NOMO-1 treated with dmso at 0.1 percent for 144 hours (cell line): Measurements from ENCODE around the gene PANK3.
"Not testable (repeated sequence)": the region's sequence is repeated elsewhere in the genome, so short reads cannot be mapped to it uniquely, and the experiment has no call there.

Source experiments
- DNase-seq: peaks from one replicate; lab custom pipeline; 2025; ENCODE audit not compliant: unreplicated experiment; lab: John Stamatoyannopoulos, UW

The PANK3 gene

DNA sequence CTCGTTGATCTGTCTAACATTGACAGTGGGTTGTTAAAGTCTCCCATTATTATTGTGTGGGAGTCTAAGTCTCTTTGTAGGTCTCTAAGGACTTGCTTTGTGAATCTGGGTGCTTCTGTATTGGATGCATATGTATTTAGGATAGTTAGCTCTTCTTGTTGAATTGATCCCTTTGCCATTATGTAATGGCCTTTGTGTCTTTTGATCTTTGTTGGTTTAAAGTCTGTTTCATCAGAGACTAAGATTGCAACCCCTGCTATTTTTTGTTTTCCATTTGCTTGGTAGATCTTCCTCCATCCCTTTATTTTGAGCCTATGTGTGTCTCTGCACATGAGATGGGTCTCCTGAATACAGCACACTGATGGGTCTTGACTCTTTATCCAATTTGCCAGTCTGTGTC lies 17.0 kb upstream of the PANK3 start:
- DNase-seq, result not testable (repeated sequence)

DNA sequence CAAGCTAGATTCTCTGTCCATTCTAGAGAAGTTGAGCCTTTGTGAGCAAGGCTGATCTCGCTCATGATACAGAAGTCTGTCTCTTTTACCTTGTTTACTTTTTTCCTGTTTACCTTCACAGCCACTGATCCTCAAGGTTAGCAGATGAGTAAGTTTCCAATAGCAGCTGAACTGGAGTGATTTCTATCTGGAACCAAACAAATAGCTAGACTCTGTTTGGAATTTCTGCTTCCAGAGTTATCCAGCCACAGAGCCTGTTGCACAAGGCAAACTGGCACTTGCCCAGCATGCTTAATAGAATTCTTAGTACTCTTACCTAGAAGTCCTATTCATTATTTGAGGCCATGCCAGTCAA lies 12.8 kb upstream of the PANK3 start:
- DNase-seq, result no peak

DNA sequence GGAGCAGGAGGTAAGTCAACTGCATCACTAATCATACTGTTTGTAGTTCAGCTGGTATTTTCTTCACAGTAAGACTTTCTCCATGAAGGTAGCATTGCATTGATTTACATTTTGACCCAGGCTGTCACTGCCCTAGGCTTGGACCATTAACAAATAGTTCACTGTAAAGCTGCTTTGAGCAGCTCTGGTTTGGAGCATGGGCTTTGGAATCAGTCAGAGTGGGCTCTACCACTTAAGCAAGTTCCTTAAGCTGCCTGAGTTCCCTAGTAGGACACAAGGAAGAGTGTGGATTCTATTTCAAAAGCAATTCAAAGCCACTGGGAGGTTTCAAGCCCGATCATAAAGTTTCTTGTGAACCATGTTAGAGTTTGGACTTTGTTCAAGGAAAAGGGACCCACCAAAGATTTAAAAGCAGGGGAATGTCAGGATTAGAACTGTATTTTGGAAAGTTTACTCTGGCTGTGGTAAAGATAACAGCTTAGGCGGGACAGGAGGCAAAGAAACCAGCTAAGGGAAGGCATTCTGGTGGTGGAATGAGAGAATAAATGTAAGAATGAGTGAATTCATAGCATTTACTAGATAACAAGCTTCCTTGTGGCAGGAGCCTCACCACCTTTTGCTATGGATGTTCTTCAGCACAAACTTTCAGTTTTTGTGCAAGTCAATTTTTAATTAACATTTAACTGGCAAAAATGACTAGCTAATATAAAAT lies 12.3 kb upstream of the PANK3 start:
- DNase-seq, result no peak

DNA sequence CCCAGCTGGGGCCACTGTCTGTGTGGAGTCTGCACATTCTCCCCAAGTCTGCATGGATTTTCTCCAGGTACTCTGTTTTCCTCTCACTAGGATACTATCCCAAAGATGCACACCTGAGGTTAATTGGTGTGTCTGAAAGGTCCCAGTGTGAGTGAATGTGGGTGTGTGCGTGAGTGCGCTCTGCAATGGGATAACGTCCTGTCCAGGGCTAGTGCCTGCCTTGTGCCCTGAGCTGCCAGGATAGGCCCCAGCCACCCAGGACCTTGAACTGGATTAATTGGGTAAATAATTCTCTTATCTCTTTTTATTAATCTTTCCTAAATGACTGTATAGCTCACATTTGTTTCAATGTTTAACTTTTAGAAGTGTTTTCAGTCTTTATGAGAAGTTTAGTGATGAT lies 11.5 kb upstream of the PANK3 start:
- no peak for DNase-seq

DNA sequence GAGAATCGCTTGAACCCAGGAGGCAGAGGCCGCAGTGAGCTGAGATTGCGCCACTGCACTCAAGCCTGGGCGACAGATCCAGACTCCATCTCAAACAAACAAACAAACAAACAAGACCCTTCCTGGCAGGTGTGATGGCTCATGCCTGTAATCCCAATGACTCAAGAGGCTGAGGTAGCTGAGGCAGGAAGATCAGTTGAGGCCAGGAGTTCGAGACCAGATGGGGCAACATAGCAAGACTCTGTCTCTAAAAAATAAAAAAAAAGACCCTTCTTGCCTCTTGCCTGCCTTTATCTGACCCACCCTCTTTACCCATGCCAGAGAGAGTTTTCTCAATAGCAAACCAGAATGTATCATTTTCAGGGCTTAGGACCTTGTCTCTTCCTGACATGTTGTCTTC lies 8.8 kb upstream of the PANK3 start:
- no peak for DNase-seq

DNA sequence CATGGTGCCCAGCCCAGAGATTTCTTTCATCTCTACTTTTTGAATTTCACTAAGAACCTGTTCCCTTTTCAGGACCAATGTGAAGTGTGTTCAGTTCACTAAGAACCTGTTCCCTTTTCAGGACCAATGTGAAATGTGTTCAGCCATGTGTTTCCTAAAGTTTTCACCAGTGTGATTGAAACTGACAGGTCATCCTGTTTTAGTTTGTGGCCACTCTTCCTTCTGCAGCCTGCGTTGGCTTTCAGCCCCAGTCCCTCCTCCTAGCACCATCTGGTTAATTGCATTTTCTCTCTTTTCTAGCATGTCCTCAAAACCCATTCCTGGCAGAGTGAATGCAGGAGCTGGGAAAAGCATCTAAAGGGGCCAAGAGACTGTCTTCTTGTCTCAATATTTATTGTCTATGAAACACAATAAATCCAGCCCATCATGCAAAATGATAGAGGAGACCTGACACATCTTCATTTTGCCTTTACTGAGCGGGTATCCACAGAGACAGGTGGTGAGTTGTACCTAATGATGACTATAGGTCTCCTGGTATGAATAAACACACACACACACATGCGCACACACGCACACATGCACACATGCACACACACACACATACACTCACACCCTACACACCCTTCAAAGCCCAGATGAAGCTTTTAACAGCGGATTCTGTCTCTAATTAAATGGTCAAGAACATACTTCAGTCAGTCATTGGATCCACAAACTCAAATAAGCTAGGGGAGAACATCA lies 6.1 kb upstream of the PANK3 start:
- no peak for DNase-seq

DNA sequence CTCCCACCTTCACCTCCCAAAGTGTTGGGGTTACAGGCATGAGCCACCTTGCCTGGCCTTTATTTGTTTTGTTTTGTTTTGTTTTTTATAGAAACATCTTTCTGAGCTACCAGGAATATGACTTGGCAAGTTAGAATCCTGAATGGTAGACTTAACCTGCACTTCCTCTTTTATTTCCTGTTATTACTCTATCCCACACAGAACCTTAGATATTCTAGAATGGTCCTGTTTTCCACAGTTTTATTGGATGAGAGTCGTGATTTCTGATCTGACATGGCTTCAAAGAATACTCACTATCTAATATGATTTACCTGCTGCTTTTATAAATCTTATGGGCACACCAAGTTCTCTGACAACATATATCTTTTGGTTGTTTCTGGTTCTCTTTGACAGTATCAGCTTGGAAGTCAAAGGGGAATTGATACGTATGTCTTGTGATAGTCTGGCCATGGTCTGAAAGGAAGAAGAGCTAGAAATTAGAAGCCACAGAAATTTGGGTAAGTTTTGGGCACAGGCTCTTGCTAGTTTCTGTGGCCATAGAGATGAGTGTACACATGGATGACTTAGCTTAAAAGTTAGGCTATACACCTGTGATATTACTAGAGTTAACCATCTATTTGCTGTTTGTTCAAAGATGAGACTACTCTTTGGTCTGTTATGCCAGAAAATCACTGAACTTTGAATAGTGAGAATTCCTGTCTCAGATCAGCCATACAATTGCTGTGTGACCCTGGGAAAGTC lies 4.7 kb upstream of the PANK3 start:
- no peak for DNase-seq

DNA sequence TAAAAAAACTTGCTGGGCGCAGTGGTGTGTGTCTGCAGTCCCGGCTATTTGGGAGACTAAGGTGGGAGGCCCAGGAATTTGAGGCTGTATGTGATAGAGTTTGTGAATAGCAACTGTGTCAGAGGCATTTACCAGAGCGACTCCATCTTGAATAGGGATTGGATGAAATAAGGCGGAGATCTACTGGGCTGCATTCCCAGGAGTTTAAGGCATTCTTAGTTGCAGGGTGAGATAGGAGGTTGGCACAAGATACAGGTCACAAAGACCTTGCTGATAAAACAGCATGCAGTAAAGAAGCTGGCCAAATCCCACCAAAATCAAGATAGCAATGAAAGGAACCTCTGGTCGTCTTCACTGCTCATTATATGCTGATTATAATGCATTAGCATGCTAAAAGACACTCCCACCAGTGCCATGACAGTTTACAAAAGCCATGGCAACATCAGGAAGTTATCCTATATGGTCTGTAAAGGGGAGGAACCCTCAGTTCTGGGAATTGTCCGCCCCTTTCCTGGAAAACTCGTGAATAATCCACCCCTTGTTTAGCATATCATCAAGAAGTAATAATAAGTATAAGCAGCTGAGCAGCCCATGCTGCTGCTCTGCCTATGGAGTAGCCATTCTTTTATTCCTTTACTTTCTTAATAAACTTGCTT lies 1.8 kb upstream of the PANK3 start:
- DNase-seq, result not testable (repeated sequence)

DNA sequence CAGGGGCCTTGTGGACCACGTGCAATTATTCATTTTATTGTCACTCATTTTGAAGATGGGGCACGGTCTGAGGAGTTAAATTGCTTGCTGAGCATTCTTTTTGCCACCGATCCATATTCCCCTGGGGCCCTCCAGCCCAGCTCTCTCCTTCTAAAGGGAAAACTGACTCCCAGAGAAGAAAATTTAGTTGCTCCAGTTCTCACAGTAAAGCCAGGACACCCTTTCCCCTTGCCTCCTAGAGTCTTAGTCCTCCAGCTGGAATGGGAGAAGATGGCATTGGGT lies 1.0 kb upstream of the PANK3 start:
- DNase-seq, result no peak

DNA sequence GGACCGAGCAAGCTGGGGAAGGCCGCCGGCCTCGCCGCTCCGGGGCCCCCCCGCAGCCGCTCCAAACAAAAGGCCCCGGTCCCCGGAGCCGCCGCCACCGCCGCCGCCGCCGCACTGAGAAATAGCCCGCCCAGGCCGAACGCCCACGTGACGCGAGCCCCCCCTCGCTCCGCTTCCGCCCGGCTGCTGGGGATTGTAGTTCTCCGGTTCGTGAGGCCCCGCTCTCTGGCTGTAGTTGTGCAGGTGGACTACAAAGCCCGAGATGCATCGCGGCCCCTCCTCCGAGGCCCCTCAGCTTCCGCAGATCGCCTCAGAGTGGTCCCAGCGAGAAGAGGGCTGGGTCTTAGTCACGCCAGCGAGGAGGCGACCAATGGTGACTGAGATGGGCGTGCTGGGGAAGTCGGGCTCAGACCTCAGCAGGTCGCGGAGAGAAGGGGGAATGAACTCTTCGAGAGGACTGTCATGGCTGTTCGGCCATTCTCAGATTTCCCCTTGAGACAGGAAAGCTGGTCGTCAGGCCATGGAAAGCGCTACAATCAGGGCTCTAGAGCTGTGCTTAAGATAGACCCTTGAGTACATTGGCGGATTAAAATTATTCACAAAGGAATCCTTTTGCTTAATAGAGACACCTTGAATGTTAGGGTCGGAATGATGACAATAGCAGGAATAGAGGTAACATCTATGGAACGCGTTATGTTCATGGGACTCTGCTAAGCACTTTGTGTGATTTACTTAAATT lies 489 bp upstream of the PANK3 start:
- DNase-seq, result peak; percentile 99

DNA sequence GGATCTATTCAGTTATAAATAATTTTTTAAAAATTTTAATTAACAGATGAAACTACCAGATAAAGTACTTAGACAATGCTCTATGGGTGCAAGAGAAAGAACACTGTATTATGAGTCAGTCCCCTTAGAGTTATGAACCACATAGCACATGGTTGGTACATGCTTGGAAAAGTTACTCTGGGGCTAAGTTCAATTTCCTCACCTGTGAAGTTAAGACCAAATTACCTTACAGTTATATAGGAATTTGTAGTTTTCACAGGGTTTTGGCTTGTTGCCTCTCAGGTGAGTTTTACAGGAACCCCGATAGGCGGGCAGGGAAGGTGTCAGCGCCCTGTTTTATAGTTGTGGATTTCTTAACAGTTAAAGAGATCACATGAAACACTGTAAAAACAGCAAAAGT lies 1.2 kb downstream of the PANK3 start:
- DNase-seq, result no peak

DNA sequence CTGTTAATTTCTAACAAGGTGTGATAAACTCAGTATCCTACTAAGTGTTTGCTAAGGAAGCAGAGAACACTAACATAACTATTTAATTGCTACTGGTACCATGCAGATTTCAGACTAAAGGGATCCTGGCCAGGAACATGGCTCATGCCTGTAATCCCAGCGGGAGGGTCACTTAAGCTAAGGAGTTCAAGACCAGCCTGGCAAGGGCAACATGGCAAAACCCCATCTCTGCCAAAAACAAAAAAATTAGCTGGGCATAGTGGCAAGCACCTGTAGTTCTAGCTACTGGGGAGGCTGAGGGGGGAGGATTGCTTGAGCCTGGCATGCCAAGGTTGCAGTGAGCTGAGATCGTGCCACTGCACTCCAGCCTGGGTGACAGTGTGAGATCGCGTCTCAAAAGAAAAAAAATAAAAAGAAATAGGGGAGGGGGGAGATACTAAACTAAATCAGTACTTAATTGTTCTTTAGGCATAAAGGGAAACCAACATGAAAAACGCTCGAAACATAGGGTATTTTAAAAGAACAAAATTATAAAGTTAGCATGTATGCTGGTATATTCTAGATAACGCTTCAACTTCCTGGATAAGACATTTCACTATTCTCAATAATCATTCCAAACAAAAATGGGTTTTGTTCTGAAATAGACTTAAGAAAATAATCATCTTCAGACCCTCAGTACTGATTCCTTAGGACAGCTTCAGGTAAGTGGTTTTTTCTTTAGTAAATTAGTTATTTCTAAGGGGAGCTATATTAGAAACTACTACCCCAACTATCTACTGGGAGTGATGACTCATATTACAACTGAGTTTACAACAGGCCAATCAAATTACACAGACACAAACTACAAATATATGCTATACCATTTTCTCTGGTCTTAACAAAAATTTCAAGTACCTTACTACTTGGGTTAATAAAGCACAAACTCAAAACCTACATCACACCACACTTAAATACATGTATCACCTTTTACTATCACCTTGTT lies 3.5 kb downstream of the PANK3 start:
- no peak for DNase-seq

DNA sequence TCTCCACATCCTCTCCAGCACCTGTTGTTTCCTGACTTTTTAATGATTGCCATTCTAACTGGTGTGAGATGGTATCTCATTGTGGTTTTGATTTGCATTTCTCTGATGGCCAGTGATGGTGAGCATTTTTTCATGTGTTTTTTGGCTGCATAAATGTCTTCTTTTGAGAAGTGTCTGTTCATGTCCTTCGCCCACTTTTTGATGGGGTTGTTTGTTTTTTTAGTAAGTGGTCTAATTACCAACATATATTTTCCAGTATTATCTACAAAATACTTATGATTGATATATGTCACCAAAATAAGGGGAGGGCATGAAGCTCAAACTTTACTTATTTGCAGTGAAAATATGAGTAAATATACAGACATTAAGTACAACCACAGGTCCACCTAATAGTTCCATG lies 5.0 kb downstream of the PANK3 start:
- not testable (repeated sequence) for DNase-seq

DNA sequence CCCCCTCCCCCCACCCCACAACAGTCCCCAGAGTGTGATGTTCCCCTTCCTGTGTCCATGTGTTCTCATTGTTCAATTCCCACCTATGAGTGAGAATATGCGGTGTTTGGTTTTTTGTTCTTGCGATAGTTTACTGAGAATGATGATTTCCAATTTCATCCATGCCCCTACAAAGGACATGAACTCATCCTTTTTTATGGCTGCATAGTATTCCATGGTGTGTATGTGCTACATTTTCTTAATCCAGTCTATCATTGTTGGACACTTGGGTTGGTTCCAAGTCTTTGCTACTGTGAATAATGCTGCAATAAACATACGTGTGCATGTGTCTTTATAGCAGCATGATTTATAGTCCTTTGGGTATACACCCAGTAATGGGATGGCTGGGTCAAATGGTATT lies 5.5 kb downstream of the PANK3 start:
- not testable (repeated sequence) for DNase-seq

DNA sequence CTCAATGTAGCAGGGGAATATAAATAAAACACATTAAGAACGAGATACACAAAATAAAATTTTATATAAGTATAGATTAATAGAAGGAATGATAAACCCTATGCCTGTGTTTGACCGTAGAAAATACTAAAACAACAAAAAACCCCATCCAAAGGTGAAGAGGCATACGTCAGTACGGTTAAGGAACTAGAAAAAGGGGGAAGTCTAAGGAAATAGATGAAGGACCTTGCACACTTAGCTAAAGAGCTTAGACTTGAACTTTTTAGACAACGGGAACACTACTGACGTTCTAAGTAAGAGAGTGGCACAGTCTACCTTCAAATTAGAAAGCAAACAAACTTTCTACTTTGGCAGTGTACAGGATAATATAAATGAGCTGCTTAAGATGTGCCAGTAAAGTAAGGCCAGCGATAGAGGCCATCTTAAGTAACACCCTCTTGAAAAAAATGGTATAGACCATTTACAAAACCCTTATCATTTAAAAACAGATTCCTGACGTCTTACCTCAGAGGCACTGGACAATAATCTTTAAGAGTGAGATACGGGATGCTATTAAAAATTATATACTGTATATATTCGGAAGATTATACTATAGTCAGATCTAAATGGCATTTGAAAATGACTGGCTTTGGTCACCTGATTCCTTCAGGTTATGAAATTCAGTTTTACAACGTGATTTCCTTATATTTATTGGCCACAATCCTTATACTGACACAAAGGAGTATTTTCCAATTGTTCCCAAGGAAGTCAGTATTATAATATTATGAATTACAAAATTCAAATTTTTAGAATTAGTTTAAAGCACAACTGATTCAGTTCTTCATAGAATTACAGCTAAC lies 8.5 kb downstream of the PANK3 start:
- no peak for DNase-seq

DNA sequence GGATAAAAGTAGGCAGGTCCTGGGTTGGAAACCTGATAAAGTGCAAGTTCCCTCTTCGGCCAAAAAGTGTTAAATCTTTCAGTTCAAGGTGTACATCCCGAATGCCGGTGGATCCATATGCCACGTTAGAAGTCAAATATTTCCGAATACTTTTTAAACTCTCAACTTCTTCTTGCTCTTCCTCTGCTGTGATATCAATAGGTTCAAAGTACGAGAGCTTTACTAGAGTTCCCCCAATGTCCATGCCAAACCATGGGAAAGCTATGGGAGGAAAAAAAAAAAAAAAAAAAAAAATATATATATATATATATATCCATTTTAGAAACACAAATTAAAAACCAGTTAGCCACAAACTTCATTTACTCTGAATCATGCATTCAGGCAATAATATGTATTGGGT lies 10.4 kb downstream of the PANK3 start:
- DNase-seq, result no peak

DNA sequence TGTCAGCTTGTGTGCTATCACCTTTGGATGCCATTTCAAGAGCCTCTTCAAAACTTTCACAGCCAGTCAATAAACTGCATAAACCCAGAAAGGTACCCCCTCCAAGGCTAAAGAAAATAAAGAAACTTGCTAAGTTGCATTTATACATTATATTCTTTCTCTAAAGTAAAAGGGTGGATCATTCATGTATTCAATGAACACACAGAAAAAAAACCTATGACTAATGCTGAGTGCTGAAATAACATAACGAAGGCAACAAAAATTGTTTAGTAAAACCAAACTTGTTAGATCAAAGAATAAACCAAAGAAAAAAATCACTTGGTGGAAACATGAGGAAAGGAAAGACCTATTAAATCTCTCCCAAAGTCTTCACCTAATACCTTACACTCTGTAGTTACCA lies 15.2 kb downstream of the PANK3 start:
- DNase-seq, result no peak

DNA sequence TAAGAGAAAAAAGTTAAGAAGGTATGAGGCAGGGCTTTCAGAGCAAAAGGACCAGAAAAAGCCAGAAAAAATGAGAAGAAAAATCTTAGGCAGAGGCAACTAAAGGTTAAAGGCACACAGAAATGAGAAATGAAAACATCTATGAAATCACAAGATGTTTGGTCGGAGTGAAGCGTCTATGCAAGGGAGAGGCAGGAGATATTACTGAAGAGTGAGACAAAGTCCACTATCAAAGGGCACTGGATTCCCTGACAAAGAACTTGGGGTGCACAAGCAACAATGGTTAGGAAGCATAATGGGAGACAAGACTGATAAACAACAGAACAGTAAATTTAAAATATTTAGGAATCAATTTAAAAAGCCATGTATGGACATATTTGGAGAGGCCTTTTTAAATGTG lies 16.9 kb downstream of the PANK3 start:
- no peak for DNase-seq

DNA sequence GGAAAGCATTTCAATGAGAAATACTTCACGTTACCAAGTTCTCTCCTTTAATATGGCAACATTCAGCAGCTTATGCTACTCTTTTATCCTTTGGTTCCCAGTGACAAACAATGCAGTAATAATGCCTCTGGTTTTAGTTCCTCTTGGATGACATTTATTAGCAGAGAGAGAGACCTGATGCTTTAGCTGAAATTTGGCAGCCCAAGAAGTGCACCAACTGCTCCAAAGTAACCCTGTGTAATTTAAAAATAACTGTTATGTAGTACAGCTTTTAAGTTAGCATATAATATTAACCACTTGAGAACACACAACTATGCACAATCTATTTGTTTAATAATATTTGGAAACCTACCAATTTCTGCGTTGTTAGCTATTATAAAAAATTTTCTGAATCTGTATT lies 21.8 kb downstream of the PANK3 start:
- DNase-seq, result no peak
